K562 (cell line): Measurements from ENCODE around the gene ARHGAP4. TPM values are rescaled to one million over a fixed set of nuclear protein-coding genes. Genes with fewer than 3 reads are reported as not detected.

Experiments
- ATF7 ChIP-seq: fragments of 450-650 bp; IDR thresholded peaks from 2 replicates; pipeline ENCODE4 v1.7.1; 2014; ENCODE audit warnings: mild to moderate bottlenecking, moderate library complexity
- C11orf30 ChIP-seq: fragments of 450-650 bp; IDR thresholded peaks from 2 replicates; pipeline ENCODE4 v1.6.1; 2016; ENCODE audit warnings: low read depth, mild to moderate bottlenecking
- EP400 ChIP-seq: fragments of 450-650 bp; IDR thresholded peaks from 2 replicates; pipeline ENCODE4 v1.6.1; 2017; ENCODE audit warnings: antibody characterized with exemption, mild to moderate bottlenecking, moderate library complexity
- ESRRB ChIP-seq: fragments of 250-450 bp; sonication (Bioruptor Pico); IDR thresholded peaks from 2 replicates; pipeline ENCODE4 v1.5.0; 2020; ENCODE audit warnings: mild to moderate bottlenecking, moderate library complexity, borderline replicate concordance
- FOXJ3 ChIP-seq: sonication (generic); formaldehyde crosslinking; IDR thresholded peaks from 2 replicates; pipeline ENCODE4 v1.4.0; 2020; ENCODE audit warnings: mild to moderate bottlenecking, missing genetic modification reagents
- KHSRP ChIP-seq: fragments of 450-650 bp; IDR thresholded peaks from 2 replicates; pipeline ENCODE4 v1.6.1; 2017
- MCM2 ChIP-seq: fragments of 450-650 bp; IDR thresholded peaks from 2 replicates; pipeline ENCODE4 v1.6.1; 2017; ENCODE audit warnings: low read depth, mild to moderate bottlenecking
- NCOA6 ChIP-seq: fragments of 450-650 bp; IDR thresholded peaks from 2 replicates; pipeline ENCODE4 v1.6.1; 2017; ENCODE audit warnings: mild to moderate bottlenecking
- PHB ChIP-seq: fragments of 250-450 bp; sonication (Bioruptor Pico); IDR thresholded peaks from 2 replicates; pipeline ENCODE4 v1.5.0; 2021
- RBFOX2 ChIP-seq: fragments of 200-400 bp; formaldehyde crosslinking; IDR thresholded peaks from 2 replicates; pipeline ENCODE4 v1.6.1; 2017; ENCODE audit warnings: low read depth, mild to moderate bottlenecking, low read length, moderate library complexity
- RBM22 ChIP-seq: fragments of 200-400 bp; formaldehyde crosslinking; IDR thresholded peaks from 2 replicates; pipeline ENCODE4 v1.6.1; 2018; ENCODE audit warnings: low read length, low read depth; ENCODE audit not compliant: poor library complexity, severe bottlenecking
- XRCC5 ChIP-seq: fragments of 200-400 bp; formaldehyde crosslinking; IDR thresholded peaks from 2 replicates; pipeline ENCODE4 v1.6.1; 2017; ENCODE audit warnings: low read depth, mild to moderate bottlenecking, low read length
- ZFP30 ChIP-seq: fragments of 250-450 bp; sonication (Bioruptor Pico); IDR thresholded peaks from 2 replicates; pipeline ENCODE4 v1.8.0; 2022; ENCODE audit warnings: moderate library complexity, mild to moderate bottlenecking, inconsistent platforms, borderline replicate concordance
- ZNF23 ChIP-seq: fragments of 250-450 bp; sonication (Bioruptor Pico); IDR thresholded peaks from 2 replicates; pipeline ENCODE4 v1.4.0; 2020; ENCODE audit warnings: mild to moderate bottlenecking
- ZNF253 ChIP-seq: fragments of 250-450 bp; sonication (Bioruptor Pico); conservative IDR thresholded peaks from 2 replicates; pipeline ENCODE4 v1.6.1; 2021; ENCODE audit warnings: mild to moderate bottlenecking
- ZNF384 ChIP-seq: IDR thresholded peaks from 2 replicates; pipeline ENCODE4 v1.6.1; 2012; ENCODE audit warnings: low read depth, low read length, improper control_type of control experiment
- ZNF561 ChIP-seq: fragments of 450-650 bp; formaldehyde crosslinking; conservative IDR thresholded peaks from 2 replicates; pipeline ENCODE4 v1.4.0; 2020; ENCODE audit warnings: mild to moderate bottlenecking, moderate library complexity
- polyA plus RNA-seq, 8 experiments: library from polyadenylated mRNA; depleted of rRNA in 4 of 8; stranded (reverse) in 5 of 8; unstranded in 3 of 8; fragments of >200 nt; fragmentation: Nextera tagmentation in 2 of 8; fragmentation: Illumina TruSeq in 1 of 8; extraction: Ambion mirVana in 2 of 8; extraction: Trizol in 1 of 8; gene quantifications; 2 replicates each; pipeline versions ENCODE4 v1.2.1 to v1.2.3, GENCODE V29; 2011 to 2014; ENCODE audit warnings: inconsistent platforms in 1 of 8, missing spikeins in 1 of 8
- total RNA-seq, 7 experiments: library from RNA; depleted of rRNA in 6 of 7; stranded (reverse); fragments of >200 nt in 6 of 7; fragmentation: Illumina TruSeq in 2 of 7; extraction: Trizol in 2 of 7; gene quantifications; 2 replicates each; pipeline versions ENCODE4 v1.2.1 to v1.2.3, GENCODE V29; 2011 to 2021; ENCODE audit warnings: low replicate concordance in 1 of 7
- TF ChIP-seq, protein P1 (sequence below): sonication (generic); formaldehyde crosslinking; IDR thresholded peaks from 2 replicates; pipeline ENCODE4 v1.8.1; 2023; ENCODE audit warnings: mild to moderate bottlenecking, missing genetic modification reagents
- TF ChIP-seq, protein P2 (sequence below): fragments of 250-450 bp; sonication (Bioruptor Pico); IDR thresholded peaks from 2 replicates; pipeline ENCODE4 v1.5.0; 2021
- TF ChIP-seq, protein P3 (sequence below): fragments of 450-650 bp; conservative IDR thresholded peaks from 2 replicates; pipeline ENCODE4 v1.6.1; 2016; ENCODE audit warnings: missing genetic modification characterization, low read depth, mild to moderate bottlenecking, missing compliant biosample characterization, moderate library complexity
- TF ChIP-seq, protein P4 (sequence below): sonication (generic); formaldehyde crosslinking; IDR thresholded peaks from 2 replicates; pipeline ENCODE4 v1.9.0; 2022; ENCODE audit warnings: mild to moderate bottlenecking, missing genetic modification reagents
- TF ChIP-seq, protein P5 (sequence below): fragments of 200-800 bp; sonication (Bioruptor generic); IDR thresholded peaks from 2 replicates; pipeline ENCODE4 v1.6.1; 2017; ENCODE audit warnings: missing genetic modification characterization, missing compliant biosample characterization
- TF ChIP-seq, protein P6 (sequence below): fragments of 450-650 bp; formaldehyde crosslinking; IDR thresholded peaks from 2 replicates; pipeline ENCODE4 v1.4.0; 2020; ENCODE audit warnings: mild to moderate bottlenecking, mixed read lengths

The ARHGAP4 gene
- total and polyA plus RNA-seq, 9 of the 15 experiments (the other 6 are each of a cell fraction or from before 2014, with no cell fraction given) = 0.30 to 81.8 (median 13.5) TPM

DNA sequence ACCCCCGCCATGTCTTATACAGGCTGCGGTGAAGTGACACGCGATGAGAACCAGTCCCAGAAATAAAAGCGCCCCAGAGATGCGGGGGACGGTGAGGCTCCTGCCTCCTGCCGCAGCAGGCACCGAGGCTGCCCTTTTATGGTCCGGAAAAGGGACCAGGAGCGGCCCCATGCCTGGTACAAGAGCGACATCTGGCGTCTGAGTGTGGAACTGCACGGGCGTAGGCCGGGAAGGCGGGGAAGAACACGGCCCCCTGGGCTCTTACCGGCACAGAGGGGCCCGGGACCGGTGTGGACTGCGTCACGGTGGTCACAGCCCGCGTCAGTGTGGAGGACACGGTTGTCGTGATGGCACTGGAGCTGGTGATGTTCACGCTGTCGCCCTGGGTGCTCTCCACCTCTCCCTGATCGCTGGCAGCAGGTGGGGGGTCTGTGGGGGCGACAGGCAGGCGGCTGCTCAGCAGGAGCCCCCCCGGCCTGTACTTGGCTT lies 27.3 kb upstream of the ARHGAP4 start (continued):
- TF ChIP-seq NCOA6 = no peak
- TF ChIP-seq, protein P1, sequence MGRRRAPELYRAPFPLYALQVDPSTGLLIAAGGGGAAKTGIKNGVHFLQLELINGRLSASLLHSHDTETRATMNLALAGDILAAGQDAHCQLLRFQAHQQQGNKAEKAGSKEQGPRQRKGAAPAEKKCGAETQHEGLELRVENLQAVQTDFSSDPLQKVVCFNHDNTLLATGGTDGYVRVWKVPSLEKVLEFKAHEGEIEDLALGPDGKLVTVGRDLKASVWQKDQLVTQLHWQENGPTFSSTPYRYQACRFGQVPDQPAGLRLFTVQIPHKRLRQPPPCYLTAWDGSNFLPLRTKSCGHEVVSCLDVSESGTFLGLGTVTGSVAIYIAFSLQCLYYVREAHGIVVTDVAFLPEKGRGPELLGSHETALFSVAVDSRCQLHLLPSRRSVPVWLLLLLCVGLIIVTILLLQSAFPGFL (CRISPR knock-in tag) = no peak
- TF ChIP-seq MCM2 = no peak
- no peak for TF ChIP-seq KHSRP
- TF ChIP-seq, protein P2, sequence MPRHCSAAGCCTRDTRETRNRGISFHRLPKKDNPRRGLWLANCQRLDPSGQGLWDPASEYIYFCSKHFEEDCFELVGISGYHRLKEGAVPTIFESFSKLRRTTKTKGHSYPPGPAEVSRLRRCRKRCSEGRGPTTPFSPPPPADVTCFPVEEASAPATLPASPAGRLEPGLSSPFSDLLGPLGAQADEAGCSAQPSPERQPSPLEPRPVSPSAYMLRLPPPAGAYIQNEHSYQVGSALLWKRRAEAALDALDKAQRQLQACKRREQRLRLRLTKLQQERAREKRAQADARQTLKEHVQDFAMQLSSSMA (CRISPR knock-in tag) = no peak
- no peak for TF ChIP-seq ZNF384
- no peak for TF ChIP-seq EP400
- TF ChIP-seq PHB (CRISPR knock-in tag) = no peak
- TF ChIP-seq, protein P3, sequence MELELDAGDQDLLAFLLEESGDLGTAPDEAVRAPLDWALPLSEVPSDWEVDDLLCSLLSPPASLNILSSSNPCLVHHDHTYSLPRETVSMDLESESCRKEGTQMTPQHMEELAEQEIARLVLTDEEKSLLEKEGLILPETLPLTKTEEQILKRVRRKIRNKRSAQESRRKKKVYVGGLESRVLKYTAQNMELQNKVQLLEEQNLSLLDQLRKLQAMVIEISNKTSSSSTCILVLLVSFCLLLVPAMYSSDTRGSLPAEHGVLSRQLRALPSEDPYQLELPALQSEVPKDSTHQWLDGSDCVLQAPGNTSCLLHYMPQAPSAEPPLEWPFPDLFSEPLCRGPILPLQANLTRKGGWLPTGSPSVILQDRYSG = no peak
- TF ChIP-seq ZFP30 (CRISPR knock-in tag) = no peak
- TF ChIP-seq ZNF23 (CRISPR knock-in tag) = no peak
- TF ChIP-seq ZNF253 (CRISPR knock-in tag) = no peak
- TF ChIP-seq, protein P4, sequence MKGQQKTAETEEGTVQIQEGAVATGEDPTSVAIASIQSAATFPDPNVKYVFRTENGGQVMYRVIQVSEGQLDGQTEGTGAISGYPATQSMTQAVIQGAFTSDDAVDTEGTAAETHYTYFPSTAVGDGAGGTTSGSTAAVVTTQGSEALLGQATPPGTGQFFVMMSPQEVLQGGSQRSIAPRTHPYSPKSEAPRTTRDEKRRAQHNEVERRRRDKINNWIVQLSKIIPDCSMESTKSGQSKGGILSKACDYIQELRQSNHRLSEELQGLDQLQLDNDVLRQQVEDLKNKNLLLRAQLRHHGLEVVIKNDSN = no peak
- TF ChIP-seq XRCC5 = no peak
- TF ChIP-seq ATF7 = no peak
- TF ChIP-seq FOXJ3 (CRISPR knock-in tag) = no peak
- no peak; the same call in 1 of the 2 replicates for TF ChIP-seq RBFOX2
- TF ChIP-seq ESRRB = no peak
- TF ChIP-seq RBM22 = peak; percentile 67
- TF ChIP-seq, protein P5, sequence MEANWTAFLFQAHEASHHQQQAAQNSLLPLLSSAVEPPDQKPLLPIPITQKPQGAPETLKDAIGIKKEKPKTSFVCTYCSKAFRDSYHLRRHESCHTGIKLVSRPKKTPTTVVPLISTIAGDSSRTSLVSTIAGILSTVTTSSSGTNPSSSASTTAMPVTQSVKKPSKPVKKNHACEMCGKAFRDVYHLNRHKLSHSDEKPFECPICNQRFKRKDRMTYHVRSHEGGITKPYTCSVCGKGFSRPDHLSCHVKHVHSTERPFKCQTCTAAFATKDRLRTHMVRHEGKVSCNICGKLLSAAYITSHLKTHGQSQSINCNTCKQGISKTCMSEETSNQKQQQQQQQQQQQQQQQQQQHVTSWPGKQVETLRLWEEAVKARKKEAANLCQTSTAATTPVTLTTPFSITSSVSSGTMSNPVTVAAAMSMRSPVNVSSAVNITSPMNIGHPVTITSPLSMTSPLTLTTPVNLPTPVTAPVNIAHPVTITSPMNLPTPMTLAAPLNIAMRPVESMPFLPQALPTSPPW (CRISPR knock-in tag) = peak; percentile 59
- no peak for TF ChIP-seq C11orf30
- TF ChIP-seq ZNF561 = no peak
- TF ChIP-seq, protein P6, sequence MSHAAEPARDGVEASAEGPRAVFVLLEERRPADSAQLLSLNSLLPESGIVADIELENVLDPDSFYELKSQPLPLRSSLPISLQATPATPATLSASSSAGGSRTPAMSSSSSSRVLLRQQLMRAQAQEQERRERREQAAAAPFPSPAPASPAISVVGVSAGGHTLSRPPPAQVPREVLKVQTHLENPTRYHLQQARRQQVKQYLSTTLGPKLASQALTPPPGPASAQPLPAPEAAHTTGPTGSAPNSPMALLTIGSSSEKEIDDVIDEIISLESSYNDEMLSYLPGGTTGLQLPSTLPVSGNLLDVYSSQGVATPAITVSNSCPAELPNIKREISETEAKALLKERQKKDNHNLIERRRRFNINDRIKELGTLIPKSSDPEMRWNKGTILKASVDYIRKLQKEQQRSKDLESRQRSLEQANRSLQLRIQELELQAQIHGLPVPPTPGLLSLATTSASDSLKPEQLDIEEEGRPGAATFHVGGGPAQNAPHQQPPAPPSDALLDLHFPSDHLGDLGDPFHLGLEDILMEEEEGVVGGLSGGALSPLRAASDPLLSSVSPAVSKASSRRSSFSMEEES (CRISPR knock-in tag) = no peak
